Stimulated activated CD4-positive, alpha-beta T cell treated with anti-CD3 and anti-CD28 coated beads, TNF-alpha, amount 100 ng/mL, for 24 hours (primary cell): ENCODE measurements around the gene ZCCHC14.

Source experiments
- DNase-seq, 3 experiments: peaks; one replicate each; pipeline ENCODE4 v3.0.0-alpha.2; 2020; ENCODE audit warnings: low read depth in 3 of 3

Gene ZCCHC14

DNA sequence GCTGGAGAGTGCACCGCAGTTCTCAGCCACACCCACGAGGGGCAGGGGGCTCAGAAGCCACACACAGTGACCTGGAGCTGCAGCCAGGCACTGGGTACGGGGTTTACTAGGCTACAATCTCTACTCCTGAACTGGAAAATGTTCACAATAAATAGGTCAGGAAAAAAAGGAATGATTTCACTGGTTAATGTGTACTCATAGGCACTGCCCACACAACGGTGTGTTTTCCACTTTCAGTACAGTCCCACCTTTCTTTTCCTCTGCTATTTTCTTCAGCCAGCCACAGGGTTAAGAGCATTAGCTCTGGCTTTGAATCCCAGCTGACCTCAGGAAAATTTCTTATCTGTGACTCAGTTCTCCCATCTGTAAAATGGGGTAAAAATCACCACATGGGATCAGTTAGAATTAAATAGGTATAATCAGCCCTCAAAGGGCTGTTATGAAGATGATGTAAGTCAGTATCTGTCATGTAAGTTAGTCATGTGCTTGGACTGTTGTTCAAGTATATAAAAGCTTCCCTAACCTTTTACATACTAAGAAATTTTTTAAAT, 35.7 kb downstream of the ZCCHC14 start:
- DNase-seq = no peak

DNA sequence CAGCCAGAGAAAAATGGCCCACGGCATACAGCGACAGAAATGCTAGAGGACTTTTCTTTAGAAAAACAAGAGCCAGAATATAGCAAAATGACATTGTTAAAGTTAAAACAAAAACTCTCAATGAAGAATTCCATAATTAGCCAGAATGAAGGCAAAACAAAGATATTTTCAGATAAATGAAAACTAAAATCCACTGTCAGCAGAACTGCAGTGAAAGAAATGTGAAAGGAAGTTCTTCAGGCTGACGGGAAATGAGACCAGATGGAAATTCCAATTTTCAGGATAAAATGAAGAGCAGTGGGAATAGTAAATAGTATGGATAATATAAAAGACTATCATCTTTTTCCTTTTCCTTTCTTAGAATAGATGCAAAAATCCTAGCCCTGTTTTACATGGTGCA, 38.4 kb downstream of the ZCCHC14 start:
- no peak for DNase-seq

DNA sequence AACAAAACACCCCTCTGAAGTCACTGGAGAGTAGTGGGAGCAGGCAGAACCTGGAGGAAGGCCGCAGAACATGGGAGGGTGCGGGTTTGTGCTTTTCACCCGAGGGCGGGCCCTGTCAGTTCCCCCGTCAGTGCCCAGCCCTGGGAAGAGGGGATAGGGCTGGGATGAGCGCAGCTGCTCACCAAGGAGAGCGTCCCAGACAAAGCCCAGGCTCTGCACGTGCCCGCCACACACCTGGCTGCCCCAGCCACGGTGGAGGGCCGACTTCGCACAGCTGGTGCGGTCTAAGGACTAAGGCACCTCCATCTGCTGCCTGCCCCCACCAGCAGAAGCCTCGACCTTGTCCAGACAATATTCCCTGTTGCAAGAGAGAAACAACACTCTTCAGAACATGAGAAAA, 39.5 kb downstream of the ZCCHC14 start:
- no peak for DNase-seq

DNA sequence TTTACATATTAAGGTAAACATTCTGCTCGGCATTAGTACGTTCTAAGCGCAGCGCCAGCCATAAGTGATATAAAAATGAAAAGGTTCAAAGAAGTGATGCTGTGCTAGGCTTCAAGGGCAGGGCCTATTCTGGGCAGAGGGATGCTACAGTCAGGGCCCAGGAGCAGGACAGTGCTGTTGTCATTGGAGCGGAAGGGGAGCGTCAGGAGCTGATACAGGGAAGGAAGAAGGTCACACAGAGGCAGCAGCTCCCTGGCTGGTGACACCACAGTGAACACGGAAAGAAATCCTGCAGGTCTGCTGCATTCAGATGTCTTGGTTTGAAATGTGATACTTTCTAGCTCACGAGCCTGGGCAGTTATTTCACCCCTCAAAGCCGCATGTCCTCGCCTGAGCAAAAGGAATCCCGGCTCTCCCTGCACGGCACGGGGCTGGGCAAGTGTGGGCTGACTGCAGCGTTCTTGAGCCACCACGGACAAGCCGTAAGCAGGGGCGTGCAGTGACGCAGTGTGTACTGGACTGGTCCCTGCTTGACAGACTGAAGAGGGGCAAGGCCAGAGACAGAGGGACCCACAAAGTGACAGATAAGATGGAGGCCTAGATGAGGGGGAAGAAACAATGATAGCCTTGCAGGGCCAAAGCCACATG, 41.1 kb downstream of the ZCCHC14 start:
- no peak for DNase-seq

DNA sequence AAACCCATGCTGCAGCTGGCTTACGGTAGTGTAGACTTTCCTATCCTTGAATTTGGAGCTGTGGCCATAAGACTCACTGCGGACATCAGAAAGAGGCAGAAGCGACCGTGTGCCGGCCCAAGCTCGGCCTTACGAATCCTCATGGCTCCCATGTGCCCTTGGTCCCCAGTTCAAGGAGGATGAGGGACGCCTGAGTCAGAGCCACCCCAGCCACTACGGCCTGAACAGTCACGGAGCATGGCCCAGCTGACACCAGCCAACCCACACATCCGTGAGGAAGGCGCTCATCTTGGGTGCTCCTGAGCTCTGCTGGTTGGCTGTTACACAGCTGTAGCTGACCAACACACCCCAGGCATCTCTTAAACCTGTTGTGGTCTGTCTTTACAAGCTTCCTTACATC, 44.0 kb downstream of the ZCCHC14 start:
- no peak for DNase-seq

DNA sequence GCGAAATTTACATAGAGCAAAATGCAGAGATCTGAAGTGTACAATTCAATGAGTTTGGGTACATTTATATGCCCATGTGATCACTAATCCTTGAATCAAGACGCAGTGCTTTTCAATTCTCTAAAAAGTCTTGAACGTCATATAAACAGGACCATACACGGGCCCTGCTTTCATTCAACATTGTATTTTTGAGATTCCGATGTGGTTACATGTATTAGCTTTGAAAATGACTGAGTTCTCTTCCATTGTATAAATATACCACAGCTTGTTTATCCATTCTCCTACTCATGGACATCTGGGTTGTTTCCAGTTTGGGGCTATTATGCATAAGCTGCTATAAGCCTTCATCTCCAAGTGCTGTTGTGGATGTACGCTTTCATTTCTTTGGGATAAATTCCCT, 45.5 kb downstream of the ZCCHC14 start:
- no peak for DNase-seq

DNA sequence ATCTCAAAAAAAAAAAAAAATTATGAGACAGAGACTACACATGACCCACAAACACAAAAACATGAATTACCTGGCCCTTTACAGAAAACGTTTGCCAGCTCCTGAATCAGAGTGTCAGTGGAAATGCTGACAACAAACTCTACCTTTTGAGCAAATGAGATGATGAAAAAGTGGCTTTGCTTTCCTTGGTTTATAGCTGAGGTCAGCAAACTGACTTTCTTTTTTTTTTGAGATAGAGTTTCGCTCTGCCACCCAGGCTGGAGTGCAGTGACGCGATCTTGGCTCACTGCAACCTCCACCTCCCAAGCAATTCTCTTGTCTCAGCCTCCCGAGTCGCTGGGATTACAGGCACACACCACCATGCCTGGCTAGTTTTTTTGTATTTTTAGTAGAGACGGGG, 46.3 kb downstream of the ZCCHC14 start:
- DNase-seq = no peak

DNA sequence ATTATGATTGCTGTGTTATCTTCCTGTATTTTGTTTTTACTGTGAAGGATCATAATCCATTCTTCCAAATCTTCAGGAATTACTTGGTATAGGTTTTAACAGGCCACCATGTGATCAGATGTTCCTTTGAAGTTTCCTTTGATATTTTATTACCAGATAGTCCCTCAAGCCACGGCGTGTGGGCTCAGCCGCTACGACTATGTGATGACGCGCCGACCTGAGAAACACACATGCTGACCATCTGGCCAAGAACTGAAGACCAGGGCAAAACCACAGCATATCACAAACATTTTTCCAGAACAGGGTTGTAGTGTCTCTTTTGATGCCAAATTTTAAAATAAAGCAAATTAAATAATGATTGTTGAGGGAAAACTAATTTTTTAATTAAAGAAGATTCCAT, 47.3 kb downstream of the ZCCHC14 start:
- DNase-seq = no peak

DNA sequence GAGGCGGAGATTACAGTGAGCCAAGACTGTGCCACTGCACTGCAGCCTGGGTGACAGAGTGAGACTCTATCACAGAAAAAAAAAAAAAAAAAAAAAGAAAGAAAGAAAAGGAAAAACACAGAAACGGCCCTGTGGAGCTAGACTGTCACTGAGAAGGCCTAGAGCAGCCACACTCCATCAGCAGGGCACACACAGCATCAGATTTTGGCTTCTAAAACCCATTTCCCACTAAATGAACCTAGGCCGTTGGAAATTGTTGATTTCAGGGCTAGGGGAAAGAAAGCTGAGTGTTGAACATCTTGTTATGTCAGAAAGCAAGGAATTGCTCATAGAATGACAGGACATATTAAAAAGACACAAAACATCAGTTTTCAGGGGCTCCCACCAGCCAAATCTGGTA, 48.9 kb downstream of the ZCCHC14 start:
- no peak for DNase-seq

DNA sequence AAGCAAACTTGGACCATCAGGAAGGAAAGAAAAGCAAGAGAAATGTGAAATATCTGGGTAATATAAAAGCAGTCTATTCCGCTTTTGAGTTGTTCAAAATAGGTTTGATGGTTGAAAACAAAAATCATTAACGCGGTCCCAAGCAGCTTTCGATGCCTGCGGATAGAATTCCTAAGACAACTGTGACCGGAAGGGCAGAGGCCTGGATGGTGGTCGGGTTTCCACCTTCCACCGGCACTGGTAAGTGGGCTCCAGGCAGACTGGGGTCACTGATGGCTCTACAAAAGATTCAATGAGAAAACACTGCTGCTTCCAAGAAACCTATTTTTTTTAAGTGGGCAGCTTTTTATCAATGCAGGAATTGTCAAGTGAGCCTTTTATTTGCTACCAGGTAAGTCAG, 49.8 kb downstream of the ZCCHC14 start:
- no peak for DNase-seq

DNA sequence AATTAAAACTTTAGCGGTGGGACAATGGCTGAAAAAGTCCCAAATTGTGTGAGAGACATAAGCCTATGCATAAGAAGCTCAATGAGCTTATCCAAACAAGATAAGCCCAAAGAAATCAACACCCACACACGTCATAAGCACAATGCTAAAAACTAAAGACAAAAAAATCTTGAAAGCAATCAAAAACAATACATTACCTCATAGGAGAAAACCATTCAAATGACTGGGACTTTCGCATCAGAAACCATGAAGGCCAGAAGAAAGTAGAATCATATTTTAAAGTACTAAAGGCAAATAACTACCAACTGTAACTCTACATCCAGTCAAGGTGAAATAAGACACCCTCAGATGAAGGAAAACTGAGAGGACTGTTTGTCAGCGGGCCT, 50.2 kb downstream of the ZCCHC14 start:
- DNase-seq = no peak

DNA sequence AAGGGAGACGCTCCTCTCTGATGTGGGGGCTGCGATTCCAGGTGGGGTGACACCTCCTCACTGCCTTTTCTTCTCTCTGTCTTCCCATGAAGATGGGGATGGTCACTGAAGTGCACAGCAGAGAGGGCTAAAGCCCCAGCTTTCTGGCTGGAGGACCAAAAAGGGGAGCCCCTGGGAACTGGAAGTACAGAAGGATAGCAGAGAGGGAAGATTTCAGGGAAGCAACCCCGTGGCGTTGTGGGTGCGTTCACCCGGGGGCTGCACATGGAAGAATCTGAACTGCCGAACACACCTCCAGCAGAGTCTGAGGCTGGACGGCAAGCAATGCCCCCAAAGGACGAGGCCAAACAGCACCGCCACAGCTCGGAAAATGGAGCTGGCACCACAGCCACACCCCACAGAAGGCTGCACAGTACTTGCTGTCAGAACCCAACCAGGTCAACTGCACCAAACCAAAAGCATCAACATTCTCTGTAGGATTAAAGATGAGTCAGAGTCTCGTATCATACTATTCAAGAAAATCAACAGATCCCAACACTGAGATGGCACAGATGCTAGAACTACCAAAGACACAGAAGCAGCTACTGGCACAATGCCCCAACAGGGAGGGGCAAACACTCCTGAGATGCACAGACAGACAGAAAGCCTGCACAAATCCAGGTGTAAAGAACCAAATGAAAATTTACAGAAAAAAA, 50.8 kb downstream of the ZCCHC14 start:
- no peak for DNase-seq

DNA sequence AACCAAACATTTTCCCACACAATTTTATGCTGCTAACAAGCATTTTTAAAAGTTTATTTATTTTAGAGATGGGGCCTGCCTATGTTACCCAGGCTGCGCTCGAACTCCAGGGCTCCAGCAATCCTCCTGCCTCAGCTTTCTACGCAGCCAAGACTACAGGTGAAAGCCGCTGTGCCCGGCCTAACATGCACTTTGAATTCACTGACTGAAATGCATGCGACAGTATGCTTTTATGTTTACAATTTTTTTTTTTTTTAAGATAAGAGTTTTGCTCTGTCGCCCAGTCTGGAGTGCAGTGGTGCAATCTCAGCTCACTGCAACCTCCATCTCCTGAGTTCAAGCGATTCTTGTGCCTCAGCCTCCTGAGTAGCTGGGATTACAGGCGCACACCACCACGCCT, 52.9 kb downstream of the ZCCHC14 start:
- DNase-seq = no peak

DNA sequence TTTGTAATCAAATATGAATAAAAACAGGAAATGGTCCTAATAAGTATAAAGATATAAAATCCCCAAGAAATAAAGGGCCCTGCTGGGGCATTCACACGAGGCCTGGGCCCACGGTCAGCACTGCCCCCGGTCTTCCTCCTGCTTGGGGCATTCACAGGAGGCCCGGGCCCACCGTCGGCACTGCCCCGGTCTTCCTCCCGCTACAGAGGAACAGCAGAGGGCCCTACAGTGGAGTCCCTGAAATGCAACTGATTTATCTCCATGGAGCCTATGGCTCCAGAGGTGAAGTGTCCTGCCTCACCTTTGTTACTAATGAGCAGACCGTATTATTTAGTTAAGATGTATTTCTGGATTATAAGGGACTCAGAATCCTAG, 54.2 kb downstream of the ZCCHC14 start:
- no peak for DNase-seq

DNA sequence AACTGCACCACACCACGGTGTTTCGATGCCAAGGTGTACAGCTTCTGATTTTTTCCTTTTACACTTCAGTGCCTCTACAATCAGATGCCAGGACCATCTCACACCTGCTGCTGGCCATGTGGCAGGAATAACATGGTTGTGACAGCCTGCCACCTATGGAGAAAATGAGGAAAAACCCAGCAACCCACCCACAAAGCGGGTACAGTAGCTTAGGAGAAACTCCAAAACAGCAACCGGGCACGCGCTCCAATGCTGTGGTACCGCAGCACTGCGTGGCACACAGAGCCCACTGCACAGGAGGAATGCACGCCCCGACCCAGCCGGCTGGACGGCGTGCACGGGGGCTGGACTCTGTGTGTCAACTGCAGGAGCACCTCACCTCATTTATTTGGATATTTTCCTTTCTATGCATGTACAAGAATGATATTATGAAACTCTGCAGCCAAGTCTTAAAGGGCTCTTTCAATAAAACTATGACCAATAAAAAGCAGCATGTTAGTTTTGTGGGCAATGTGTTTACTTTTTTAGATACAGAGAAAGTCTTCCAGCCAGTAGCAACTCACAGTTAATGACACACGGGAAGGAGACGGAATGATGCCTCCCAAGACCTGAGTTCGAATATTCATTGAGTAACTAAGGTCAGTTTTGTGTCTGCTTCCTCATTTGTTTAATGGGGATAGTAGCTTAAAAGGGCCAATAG, 54.8 kb downstream of the ZCCHC14 start:
- DNase-seq = no peak

DNA sequence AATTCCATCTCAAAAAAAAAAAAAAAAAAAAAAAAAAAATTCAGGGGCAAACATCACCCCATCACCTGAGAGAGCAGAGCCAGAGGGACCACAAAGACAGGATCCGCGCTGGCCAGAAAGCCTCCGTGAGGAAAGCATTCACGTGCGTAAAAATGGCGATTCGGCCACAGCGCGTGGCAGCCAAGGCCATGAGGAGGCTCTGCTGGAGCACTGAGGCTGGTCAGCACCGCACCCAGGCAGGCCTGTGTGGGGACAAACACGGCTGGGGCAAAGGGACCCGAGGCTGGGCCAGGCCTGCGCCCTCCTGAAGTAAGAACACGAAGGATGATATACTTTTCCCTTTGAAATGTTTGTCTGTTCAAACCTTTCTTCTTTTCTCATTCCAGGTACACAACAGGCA, 55.5 kb downstream of the ZCCHC14 start:
- DNase-seq = no peak

DNA sequence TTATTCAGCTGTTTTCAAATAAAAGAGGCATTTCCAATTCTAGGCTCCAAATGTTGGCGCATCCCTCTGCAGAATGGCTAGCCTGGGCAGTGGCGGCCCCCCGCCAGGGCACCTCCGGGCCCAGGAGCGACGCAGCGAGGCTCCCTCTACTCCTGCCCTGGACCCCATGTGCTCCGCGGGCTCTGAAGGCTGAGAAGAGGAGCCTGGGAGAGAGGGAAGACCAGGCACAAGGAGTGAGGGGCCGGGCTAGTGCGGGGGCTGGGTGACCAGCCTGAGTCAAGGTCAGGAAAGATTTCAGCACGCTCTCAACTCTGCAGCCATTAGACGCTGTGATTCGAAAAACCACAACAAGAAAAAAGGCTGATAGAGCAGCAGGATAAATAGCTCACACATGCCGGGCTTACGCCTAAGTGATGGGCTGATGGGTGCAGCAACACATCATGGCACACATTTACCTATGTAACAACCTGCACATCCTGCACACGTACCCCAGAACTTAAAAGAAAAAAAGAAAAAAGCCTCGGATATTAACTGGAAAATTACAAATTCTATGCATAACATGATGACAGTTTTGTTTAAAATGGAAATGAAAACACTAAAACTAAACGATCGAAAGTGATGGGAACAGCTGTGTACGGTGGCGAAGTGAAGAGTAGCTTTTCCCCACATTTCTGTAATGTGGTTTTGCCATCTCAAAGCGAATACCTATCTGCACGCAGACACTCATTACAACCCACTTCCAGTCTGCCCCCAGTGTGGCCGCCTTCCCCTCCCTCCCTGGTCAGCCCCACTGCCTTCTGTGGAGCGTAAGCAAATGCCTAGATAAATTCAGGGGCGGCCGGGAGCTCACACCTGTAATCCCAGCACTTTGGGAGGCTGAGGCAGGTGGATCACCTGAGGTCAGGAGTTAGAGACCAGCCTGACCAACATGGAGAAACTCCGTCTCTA, 56.3 kb downstream of the ZCCHC14 start:
- peak in 1 of 3 experiments; percentile 40 for DNase-seq

DNA sequence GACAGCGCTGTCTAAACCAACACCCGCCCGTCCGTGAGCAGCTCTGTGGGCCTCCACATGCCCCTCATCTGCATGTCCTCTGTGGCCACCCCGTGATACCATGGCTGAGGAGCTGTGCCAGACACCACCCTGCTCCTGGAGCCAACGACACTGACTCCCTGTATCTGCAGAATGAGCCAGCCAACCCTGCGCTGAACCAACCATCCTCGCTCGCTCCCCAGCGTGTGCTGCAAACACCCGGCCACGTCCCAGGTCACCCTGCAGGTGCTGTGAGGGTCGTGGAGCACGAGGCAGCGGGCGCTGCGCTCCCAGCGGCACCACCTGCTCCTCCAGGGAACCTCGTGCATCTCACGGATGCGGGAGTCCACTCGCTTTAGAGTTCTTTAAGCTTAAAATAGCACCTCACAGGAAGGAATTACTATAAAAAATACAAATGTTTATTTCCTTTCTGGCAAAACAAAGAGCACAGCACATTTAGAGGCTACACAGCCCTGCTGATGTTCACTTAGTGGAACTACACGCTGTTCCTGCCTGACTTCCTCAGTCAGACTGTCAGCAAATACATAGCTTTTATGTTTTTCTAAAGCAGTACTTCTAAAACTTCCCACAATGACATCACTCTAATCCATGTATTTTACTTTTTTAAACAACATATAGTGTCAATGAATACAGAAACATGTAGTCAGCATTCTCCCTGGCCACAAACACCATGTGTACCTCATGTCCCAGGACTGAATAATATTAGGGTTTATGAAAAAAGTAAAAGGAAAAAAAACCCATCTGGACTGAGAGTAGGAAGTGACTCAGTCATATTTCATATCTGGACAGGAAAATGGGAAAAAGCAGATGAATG, 57.2 kb downstream of the ZCCHC14 start:
- DNase-seq = no peak

DNA sequence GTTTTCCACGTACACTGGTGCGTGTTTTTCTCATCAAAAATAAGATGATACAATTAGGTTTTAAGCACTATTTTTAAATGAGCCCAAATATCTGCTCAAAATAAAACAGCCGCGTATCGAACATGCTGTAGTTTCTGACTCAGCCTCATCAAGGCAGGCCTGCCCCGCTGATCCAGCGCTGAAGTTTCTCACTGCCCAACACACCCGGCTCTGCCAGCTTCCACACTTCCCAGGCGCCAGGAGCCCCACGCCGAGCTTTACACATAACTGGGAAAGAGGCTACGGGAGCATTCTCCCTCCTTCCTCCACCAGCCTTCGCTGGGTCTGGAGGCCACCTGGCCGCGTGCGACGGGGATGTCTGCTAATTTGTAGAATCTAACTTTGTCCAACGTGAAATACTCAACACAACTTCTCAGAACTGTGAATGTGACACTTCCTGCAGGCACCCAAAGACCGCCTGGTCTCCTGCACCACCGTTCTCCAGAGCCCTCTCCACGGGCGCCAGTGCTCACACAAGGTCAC, 58.6 kb downstream of the ZCCHC14 start:
- no peak for DNase-seq

DNA sequence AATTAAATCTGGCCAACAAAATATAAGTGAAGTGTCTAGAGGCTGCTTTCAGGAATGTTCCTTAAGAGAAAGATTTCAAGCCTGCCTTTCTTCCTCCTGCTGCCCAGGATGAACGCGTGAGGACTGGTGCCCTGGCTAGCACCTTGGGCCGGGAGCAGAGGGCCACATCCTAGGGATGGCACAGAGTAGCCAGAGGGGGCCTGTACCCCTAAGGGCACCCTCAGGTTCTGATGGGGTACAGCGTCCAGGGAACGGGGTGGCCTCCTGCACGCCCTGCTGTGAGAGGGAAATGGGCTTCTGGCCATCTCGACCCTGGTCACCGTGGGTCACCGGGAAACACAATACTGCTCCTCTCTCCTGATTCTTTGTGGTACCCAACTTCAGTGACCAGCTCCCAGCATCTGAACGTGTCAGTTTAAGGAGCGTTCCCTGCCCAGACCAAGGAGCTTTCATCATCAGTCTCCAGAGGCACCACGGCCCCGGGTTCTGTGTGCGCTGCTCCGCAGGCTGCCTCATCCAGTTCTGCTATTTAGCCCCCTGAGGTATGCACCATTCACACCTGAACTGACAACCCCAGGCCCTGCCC, 60.4 kb downstream of the ZCCHC14 start:
- DNase-seq = no peak
